ENCODE results near the gene HEMK1. TPM values are rescaled to one million over a fixed set of nuclear protein-coding genes. Genes with fewer than 3 reads are reported as not detected.

Gene HEMK1
- total and polyA plus RNA-seq, 2 of the 8 experiments (the other 6 are each of a cell fraction or from before 2014, with no cell fraction given), result 9.7 to 10.6 TPM

DNA sequence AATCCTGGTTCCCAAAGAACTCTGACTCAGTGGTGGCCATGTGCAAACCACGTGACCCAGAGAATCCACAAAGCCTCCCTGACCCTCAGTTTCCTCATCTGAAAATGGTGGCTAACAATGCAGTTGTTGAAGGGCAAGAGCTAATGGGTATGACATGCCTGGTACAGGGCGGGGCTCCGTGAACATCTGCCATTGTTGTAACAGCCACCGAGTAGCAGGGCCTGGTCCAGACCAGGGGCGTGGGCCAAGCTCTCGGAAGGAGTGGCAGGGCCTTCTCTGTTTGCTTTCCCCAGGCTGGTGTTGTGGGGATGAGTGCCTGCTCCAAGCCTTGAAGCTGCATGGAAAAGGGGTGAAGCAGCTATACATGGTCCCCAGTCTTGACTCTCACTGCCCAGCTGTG, 61.1 kb downstream of the HEMK1 start (continued):
- no peak for TF ChIP-seq CBX8 (IDR thresholded peaks at IDR 0.05; ENCODE audit: borderline replicate concordance, low read depth, low read length)
- TF ChIP-seq SIN3A (conservative IDR thresholded peaks at IDR 0.05 in 1 of 2, IDR thresholded peaks at IDR 0.05 in 1 of 2; ENCODE audit: low read depth in 1 of 2, low read length in 2 of 2), result no peak
- no peak for TF ChIP-seq YY1 (IDR thresholded peaks at IDR 0.05; ENCODE audit: low read depth, low read length)
- TF ChIP-seq TEAD4 (IDR thresholded peaks at IDR 0.05; ENCODE audit: low read depth, low read length), result no peak
- TF ChIP-seq KDM4A (IDR thresholded peaks at IDR 0.05; ENCODE audit: low read depth, low read length, severe bottlenecking), result no peak
- TF ChIP-seq ASH2L (IDR thresholded peaks at IDR 0.05; ENCODE audit: low read length), result no peak
- no peak for TF ChIP-seq SP2 (IDR thresholded peaks at IDR 0.05; ENCODE audit: low read length)
